ENCODE results near the gene MYO1D. TPM values are rescaled to one million over a fixed set of nuclear protein-coding genes. Genes with fewer than 3 reads are reported as not detected.

The MYO1D gene
- total and polyA plus RNA-seq, 2 donors (not counting 3 experiments of a cell fraction or from before 2014, with no cell fraction given): 37.8 to 85.5 TPM

GRCh38 chr17:32834104-32834503, 42.8 kb downstream of the MYO1D start:
- intact Hi-C loops (cut with micrococcal nuclease) (no loop called here), dilution Hi-C loops (cut with MboI; ENCODE audit: extremely low pct_ligation_motif_present, low sequenced_read_pairs) (no loop called here)
- no peak overlapping the region for H3K27ac ChIP-seq (ENCODE audit: insufficient read depth, low read depth, low read length)
- no peaks in the 10 kb centered on the region for H3K4me1 ChIP-seq (ENCODE audit: control insufficient read depth, extremely low read depth, insufficient read depth, low read length)
- BruUV-seq (replicated peaks): no TSS peak
- H3K4me3 ChIP-seq (replicated peaks in 1 of 3; ENCODE audit: insufficient read depth in 1 of 3, low read depth in 1 of 3, low read length in 3 of 3): no peak overlapping the region
- H3K9me3 ChIP-seq (replicated peaks; ENCODE audit: control insufficient read depth, insufficient read depth, low read length): no peaks in the 10 kb centered on the region
- H3K36me3 ChIP-seq (ENCODE audit: control insufficient read depth in 2 of 2, extremely low read depth in 1 of 2, insufficient read depth in 2 of 2, low read length in 2 of 2): no peaks in the 10 kb centered on the region
- no peak overlapping the region for H3K9ac ChIP-seq (replicated peaks; ENCODE audit: extremely low read depth, insufficient read depth, low read length)
- H3K27me3 ChIP-seq (ENCODE audit: control insufficient read depth in 2 of 2, insufficient read depth in 2 of 2, low read length in 2 of 2): no peaks in the 10 kb centered on the region
- H2AFZ ChIP-seq (ENCODE audit: low read depth, low read length): no peak overlapping the region
- no peaks in the 10 kb centered on the region for H3K9me1 ChIP-seq (replicated peaks; ENCODE audit: control insufficient read depth, extremely low read depth, insufficient read depth, low read length)
- no peak overlapping the region for H3K4me2 ChIP-seq (ENCODE audit: insufficient read depth, low read length)
- peaks cover 13% of the 10 kb centered on the region for H3K79me2 ChIP-seq (ENCODE audit: control insufficient read depth, insufficient read depth, low read length)
- POLR2A ChIA-PET: no interaction called here
- FAIRE-seq (no peak), DNase-seq (ENCODE audit: low read depth, low spot score) (no peak)
- no peak for TF ChIP-seq POLR2A (IDR thresholded peaks at IDR 0.05; ENCODE audit: low read depth, low read length)
- TF ChIP-seq MYC (IDR thresholded peaks at IDR 0.05; ENCODE audit: low read depth, low read length): no peak
- TF ChIP-seq FOS (IDR thresholded peaks at IDR 0.05; ENCODE audit: borderline replicate concordance, insufficient read depth, low read length): no peak
- TF ChIP-seq GATA2 (IDR thresholded peaks at IDR 0.05; ENCODE audit: insufficient read depth, insufficient read length, low read depth, low read length): no peak
- TF ChIP-seq POLR2AphosphoS5 (IDR thresholded peaks at IDR 0.05; ENCODE audit: insufficient read depth, low read depth, low read length): no peak
- no peak for TF ChIP-seq CTCF (IDR thresholded peaks at IDR 0.05; ENCODE audit: extremely low read depth in 1 of 2, insufficient read depth in 1 of 2, low read depth in 1 of 2, low read length in 2 of 2)
- no peak for TF ChIP-seq MAX (IDR thresholded peaks at IDR 0.05; ENCODE audit: insufficient read depth, insufficient read length)
- no peak for TF ChIP-seq JUN (IDR thresholded peaks at IDR 0.05; ENCODE audit: borderline replicate concordance, insufficient read depth, insufficient read length, low read depth)
- no peak for TF ChIP-seq EZH2 (IDR thresholded peaks at IDR 0.05; ENCODE audit: borderline replicate concordance, low read depth, low read length, severe bottlenecking)
- CTCF ChIA-PET: interaction anchor here (1.2 to 1.7 kb wide), 2 partner anchors 21 to 43 kb away, joined by 3 read pairs; no protein-coding TSS in a partner anchor
- peaks cover 2% of the 10 kb centered on the region for H4K20me1 ChIP-seq (replicated peaks; ENCODE audit: control insufficient read depth, extremely low read depth, insufficient read depth, low read length)
